ENCODE data around the gene NUDC. TPM values are rescaled to one million over a fixed set of nuclear protein-coding genes. Genes with fewer than 3 reads are reported as not detected.
A peak's percentile ranks its signal among the peaks of the same experiment; 100 is the strongest.

The NUDC gene
- total and polyA plus RNA-seq, 2 of the 13 experiments (the other 11 are each of a cell fraction or from before 2014, with no cell fraction given), result 34.7 to 104 TPM

DNA sequence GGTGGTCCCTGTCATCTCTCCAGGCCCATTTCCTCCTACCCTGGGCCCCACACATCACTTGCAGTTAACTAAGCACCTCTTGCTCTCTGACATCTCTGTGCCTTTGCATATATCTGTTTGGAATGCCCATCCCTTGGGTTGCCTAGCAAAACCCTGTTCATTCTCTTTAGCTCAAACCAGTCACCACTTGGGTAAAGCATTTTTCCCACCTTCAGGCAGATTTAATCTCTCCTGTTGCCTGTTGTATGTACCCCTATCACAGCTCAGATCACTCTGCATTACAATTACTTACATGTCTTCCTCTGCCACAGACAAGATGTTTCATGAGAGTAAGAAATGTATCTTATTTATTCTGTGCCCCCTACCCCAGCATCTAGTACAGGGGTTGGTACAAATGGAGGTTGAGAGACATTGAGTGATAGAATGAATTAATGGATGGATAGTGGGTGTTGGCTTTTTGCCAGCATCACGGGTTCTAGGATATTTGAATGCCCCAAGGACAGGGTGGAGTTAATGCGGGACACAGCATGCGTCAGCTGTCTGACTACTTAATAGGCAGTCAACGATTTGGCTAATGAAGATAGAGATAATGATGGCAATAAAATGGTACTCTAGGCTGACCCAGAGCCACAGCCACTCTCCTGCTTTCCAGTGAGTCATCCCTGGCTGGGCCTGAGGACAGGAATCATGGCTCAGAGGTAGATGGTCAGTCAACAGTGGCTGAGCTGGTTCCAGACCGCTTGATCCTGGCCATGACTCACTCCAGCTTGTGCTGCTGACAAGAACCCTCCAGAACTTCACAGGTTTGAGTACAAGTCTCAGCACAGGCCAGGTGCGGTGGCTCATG lies 14.2 kb upstream of the NUDC start (continued):
- TF ChIP-seq ZNF292 (CRISPR knock-in tag; IDR thresholded peaks at IDR 0.05; ENCODE audit: borderline replicate concordance, low read depth), result no peak
- TF ChIP-seq NFE2L2 (IDR thresholded peaks at IDR 0.05; ENCODE audit: low read length), result no peak
- no peak for TF ChIP-seq ZNF556 (CRISPR knock-in tag; IDR thresholded peaks at IDR 0.05; ENCODE audit: borderline replicate concordance)
- TF ChIP-seq NKX3-1 (CRISPR knock-in tag; IDR thresholded peaks at IDR 0.05), result no peak
- no peak for TF ChIP-seq ZNF337 (CRISPR knock-in tag; IDR thresholded peaks at IDR 0.05; ENCODE audit: borderline replicate concordance, low read depth)
- peak; percentile 37; the same call in 1 of the 2 replicates for TF ChIP-seq CBX5 (CRISPR knock-in tag; IDR thresholded peaks at IDR 0.05; ENCODE audit: borderline replicate concordance)
- TF ChIP-seq, protein P1, sequence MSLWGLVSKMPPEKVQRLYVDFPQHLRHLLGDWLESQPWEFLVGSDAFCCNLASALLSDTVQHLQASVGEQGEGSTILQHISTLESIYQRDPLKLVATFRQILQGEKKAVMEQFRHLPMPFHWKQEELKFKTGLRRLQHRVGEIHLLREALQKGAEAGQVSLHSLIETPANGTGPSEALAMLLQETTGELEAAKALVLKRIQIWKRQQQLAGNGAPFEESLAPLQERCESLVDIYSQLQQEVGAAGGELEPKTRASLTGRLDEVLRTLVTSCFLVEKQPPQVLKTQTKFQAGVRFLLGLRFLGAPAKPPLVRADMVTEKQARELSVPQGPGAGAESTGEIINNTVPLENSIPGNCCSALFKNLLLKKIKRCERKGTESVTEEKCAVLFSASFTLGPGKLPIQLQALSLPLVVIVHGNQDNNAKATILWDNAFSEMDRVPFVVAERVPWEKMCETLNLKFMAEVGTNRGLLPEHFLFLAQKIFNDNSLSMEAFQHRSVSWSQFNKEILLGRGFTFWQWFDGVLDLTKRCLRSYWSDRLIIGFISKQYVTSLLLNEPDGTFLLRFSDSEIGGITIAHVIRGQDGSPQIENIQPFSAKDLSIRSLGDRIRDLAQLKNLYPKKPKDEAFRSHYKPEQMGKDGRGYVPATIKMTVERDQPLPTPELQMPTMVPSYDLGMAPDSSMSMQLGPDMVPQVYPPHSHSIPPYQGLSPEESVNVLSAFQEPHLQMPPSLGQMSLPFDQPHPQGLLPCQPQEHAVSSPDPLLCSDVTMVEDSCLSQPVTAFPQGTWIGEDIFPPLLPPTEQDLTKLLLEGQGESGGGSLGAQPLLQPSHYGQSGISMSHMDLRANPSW (CRISPR knock-in tag; IDR thresholded peaks at IDR 0.05; ENCODE audit: borderline replicate concordance), result no peak
- TF ChIP-seq HOXA5 (CRISPR knock-in tag; IDR thresholded peaks at IDR 0.05), result no peak
- no peak for TF ChIP-seq ZNF17 (CRISPR knock-in tag; IDR thresholded peaks at IDR 0.05)
- TF ChIP-seq ZSCAN22 (CRISPR knock-in tag; IDR thresholded peaks at IDR 0.05), result no peak
- TF ChIP-seq KAT7 (CRISPR knock-in tag; IDR thresholded peaks at IDR 0.05; ENCODE audit: borderline replicate concordance), result no peak
- TF ChIP-seq TAF15 (IDR thresholded peaks at IDR 0.05; ENCODE audit: low read depth, low read length, poor library complexity, severe bottlenecking), result no peak
- no peak for TF ChIP-seq ATAD3A (CRISPR knock-in tag; IDR thresholded peaks at IDR 0.05)
- no peak for TF ChIP-seq ZNF296 (CRISPR knock-in tag; conservative IDR thresholded peaks at IDR 0.05)
- TF ChIP-seq GLI4 (CRISPR knock-in tag; IDR thresholded peaks at IDR 0.05; ENCODE audit: borderline replicate concordance), result no peak
- TF ChIP-seq SOX5 (CRISPR knock-in tag; IDR thresholded peaks at IDR 0.05; ENCODE audit: borderline replicate concordance), result no peak
- TF ChIP-seq ADNP (CRISPR knock-in tag; IDR thresholded peaks at IDR 0.05), result no peak
- no peak for TF ChIP-seq SPEN (CRISPR knock-in tag; IDR thresholded peaks at IDR 0.05; ENCODE audit: low read depth)
- no peak for TF ChIP-seq CEBPG (CRISPR knock-in tag; IDR thresholded peaks at IDR 0.05)
- TF ChIP-seq, protein P2, sequence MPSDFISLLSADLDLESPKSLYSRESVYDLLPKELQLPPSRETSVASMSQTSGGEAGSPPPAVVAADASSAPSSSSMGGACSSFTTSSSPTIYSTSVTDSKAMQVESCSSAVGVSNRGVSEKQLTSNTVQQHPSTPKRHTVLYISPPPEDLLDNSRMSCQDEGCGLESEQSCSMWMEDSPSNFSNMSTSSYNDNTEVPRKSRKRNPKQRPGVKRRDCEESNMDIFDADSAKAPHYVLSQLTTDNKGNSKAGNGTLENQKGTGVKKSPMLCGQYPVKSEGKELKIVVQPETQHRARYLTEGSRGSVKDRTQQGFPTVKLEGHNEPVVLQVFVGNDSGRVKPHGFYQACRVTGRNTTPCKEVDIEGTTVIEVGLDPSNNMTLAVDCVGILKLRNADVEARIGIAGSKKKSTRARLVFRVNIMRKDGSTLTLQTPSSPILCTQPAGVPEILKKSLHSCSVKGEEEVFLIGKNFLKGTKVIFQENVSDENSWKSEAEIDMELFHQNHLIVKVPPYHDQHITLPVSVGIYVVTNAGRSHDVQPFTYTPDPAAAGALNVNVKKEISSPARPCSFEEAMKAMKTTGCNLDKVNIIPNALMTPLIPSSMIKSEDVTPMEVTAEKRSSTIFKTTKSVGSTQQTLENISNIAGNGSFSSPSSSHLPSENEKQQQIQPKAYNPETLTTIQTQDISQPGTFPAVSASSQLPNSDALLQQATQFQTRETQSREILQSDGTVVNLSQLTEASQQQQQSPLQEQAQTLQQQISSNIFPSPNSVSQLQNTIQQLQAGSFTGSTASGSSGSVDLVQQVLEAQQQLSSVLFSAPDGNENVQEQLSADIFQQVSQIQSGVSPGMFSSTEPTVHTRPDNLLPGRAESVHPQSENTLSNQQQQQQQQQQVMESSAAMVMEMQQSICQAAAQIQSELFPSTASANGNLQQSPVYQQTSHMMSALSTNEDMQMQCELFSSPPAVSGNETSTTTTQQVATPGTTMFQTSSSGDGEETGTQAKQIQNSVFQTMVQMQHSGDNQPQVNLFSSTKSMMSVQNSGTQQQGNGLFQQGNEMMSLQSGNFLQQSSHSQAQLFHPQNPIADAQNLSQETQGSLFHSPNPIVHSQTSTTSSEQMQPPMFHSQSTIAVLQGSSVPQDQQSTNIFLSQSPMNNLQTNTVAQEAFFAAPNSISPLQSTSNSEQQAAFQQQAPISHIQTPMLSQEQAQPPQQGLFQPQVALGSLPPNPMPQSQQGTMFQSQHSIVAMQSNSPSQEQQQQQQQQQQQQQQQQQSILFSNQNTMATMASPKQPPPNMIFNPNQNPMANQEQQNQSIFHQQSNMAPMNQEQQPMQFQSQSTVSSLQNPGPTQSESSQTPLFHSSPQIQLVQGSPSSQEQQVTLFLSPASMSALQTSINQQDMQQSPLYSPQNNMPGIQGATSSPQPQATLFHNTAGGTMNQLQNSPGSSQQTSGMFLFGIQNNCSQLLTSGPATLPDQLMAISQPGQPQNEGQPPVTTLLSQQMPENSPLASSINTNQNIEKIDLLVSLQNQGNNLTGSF (CRISPR knock-in tag; IDR thresholded peaks at IDR 0.05), result no peak
- TF ChIP-seq, protein P3, sequence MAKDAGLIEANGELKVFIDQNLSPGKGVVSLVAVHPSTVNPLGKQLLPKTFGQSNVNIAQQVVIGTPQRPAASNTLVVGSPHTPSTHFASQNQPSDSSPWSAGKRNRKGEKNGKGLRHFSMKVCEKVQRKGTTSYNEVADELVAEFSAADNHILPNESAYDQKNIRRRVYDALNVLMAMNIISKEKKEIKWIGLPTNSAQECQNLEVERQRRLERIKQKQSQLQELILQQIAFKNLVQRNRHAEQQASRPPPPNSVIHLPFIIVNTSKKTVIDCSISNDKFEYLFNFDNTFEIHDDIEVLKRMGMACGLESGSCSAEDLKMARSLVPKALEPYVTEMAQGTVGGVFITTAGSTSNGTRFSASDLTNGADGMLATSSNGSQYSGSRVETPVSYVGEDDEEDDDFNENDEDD (CRISPR knock-in tag; IDR thresholded peaks at IDR 0.05; ENCODE audit: borderline replicate concordance), result no peak

All from HepG2 (cell line).